ENCODE results near the gene REPIN1. TPM values are rescaled to one million over a fixed set of nuclear protein-coding genes. Genes with fewer than 3 reads are reported as not detected.

Gene REPIN1
- total RNA-seq, 1 donor from 2014 or later, result 127 TPM

DNA sequence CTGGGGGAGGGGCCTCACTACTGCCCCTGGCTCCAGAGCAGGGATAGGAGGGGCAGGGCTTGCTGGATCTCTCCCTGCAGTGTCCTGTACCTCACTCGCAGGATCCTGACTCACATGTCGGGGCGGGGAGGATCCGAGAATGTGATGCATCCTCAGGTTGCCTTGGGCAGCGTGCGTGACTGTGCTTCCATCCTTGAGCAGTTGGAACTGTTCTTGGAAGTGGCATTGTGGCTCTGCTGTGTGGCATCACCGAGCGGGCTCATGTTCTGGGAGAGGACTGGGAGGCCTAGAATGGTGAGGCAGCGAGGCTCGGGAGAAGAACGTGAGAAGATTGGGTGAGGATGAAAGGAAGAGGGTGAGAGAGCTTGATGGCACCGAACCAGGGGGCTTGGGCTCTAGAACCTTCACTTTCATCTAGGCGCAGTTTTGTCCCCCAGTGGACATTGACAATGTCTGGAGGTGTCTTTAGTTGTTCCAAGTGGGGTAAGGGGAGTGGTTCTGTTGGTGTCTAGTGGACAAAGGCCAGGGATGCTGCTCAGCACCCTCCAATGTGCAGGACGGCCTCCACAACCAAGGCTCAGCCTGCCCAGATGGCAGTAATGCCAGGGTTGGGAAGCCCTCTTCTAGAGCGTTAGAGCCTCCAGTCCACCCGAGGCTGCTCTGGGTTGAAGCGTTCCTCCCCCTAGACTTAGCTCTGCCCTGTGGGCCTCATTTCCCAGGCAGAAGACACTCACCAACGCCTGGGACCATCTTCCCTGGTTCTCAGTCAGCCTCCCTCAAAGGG is 35.6 kb upstream of the REPIN1 start:
- no peak for TF ChIP-seq CTCF (conservative IDR thresholded peaks at IDR 0.05; ENCODE audit: low read depth, low read length)
- DNase-seq (ENCODE audit: low read depth), result no peak
- no peak overlapping the region for H3K4me3 ChIP-seq (ENCODE audit: low read depth, low read length)

- no peak for TF ChIP-seq CTCF (conservative IDR thresholded peaks at IDR 0.05; ENCODE audit: low read depth, low read length)
- H3K4me3 ChIP-seq (ENCODE audit: low read depth, low read length), result no peak overlapping the region
- DNase-seq (ENCODE audit: low read depth), result no peak
Measured at GRCh38 chr7:150333659-150334058, 35.0 kb upstream of the REPIN1 start.

GRCh38 chr7:150334108-150334507 is 34.5 kb upstream of the REPIN1 start:
- TF ChIP-seq CTCF (conservative IDR thresholded peaks at IDR 0.05; ENCODE audit: low read depth, low read length), result no peak
- DNase-seq (ENCODE audit: low read depth), result no peak
- H3K4me3 ChIP-seq (ENCODE audit: low read depth, low read length), result no peak overlapping the region

- no peak for DNase-seq (ENCODE audit: low read depth)
Measured at GRCh38 chr7:150335108-150335773, 33.4 kb upstream of the REPIN1 start.

DNA sequence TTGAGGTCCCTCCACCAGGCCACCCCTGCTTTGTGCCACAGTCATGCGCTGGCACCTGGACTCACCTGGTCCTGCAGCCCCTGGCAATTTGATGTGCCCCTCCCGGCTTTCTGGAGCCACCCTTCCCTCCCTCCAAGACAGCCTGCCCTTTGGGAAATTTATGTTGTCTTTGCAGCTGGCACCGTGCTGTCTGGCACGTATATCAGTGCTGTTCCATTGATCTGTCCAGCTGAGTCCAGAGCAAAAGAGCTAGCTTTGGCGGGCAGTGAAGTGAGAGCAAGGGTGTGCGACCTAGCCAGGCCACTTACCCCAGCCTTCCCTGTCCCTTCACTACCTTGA is 32.9 kb upstream of the REPIN1 start:
- TF ChIP-seq CTCF (conservative IDR thresholded peaks at IDR 0.05; ENCODE audit: low read depth, low read length), result no peak
- DNase-seq (ENCODE audit: low read depth), result no peak
- no peak overlapping the region for H3K4me3 ChIP-seq (ENCODE audit: low read depth, low read length)

More at GRCh38 chr7:150335108-150335773, 33.4 kb upstream of the REPIN1 start:
- TF ChIP-seq CTCF (conservative IDR thresholded peaks at IDR 0.05; ENCODE audit: low read depth, low read length), result no peak
- H3K4me3 ChIP-seq (ENCODE audit: low read depth, low read length), result no peak overlapping the region

GRCh38 chr7:150336746-150337145 is 31.9 kb upstream of the REPIN1 start:
- no peak overlapping the region for H3K4me3 ChIP-seq (ENCODE audit: low read depth, low read length)
- no peak for DNase-seq (ENCODE audit: low read depth)
- no peak for TF ChIP-seq CTCF (conservative IDR thresholded peaks at IDR 0.05; ENCODE audit: low read depth, low read length)
